DMS153 (cell line): Measurements from ENCODE around the gene REPIN1.
A peak's percentile ranks its signal among the peaks of the same experiment; 100 is the strongest.
"Not testable (repeated sequence)": the region's sequence is repeated elsewhere in the genome, so short reads cannot be mapped to it uniquely, and the experiment has no call there.

Experiments
- DNase-seq: peaks from one replicate; lab custom pipeline; 2025; lab: John Stamatoyannopoulos, UW

REPIN1 gene

DNA sequence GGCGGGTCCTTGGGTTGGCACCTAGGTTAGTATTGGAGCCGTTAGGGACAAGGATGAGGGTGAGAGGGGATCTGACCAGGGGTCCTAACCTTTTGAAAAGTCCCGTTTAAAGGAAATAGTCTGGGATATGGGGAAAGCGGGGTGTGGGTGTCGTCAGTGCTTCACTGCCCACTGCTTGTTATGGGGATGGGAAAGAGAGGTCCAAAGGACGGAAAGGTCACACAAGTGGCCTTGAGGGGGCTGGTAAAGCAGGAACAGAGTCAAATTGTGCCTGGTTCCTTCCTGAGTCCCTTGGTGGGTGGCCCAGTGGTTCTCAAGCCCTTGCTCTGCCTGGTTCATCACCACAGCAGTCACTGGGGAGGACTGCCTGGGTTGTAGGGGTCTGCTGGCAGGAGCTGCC lies 7.9 kb downstream of the REPIN1 start:
- no peak for DNase-seq

DNA sequence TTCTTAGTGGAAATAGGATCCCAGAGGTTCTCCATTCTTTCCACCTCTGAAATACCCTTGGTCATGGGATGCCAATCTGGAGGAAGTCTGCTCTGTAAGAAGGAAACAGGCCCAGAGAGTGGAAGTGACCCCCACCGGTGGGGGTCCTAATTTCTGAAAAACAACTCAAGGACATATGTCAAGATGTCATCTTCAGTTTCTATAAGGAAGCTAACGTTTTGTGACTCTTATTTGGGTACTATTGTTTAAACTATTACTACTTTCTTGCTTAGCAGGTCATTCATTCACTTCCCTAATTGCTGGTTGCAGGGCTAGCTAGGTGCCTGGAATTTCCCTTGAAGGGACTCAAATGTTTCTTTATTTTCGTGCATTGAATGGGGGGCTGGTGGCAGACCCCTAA lies 8.6 kb downstream of the REPIN1 start:
- DNase-seq: no peak

DNA sequence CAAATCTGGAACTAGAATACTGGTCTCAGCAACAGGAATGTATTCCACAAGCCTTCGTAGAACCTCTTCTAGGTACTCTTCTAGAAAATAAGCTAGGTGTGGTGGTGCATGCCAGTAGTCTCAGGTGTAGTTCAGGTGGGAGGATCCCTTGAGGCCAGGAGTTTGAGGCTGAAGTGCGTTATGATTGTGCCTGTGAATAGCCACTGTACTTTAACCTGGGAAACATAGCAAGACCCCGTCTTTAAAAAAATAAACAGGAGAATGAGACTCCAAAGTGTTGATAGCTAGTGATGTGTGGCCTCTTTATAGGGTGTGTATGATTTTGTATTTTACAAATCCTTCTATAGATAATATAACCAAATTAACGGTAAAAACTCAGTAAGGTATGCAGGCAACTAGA lies 9.0 kb downstream of the REPIN1 start:
- DNase-seq: no peak

DNA sequence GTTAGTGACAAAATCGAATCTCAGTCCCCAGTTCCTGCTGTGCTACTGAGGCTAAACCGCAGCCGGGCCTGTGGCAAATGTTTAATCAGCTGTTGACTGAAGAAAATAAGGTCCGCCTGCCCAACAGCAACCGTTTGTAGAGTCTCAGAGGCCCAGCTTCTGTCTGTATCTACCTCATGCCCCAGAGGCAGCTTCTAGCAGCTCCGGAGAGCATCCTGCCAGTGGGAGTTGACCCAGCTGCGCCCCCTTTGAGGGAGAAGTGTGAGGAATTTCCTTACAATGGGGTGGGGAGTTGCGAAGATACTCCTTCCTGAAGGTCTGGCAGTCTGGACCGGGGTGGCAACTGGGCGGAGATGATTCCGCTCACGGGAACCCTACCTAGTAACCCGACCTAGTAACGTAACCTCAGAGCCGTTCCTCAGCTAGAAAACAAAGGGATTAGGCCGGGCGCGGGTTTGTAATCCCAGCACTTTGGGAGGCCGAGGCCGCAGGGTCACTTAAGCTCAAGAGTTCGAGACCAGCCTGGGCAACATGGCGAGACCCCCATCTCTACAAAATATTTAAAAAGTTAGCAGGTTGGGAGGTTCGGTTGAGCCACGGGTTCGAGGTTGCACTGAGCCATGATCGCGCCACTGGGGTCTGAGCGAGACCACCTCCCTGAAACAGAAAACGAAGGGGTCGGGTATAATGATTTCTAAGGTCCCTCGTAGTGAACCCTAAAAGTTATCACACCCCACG lies 9.7 kb downstream of the REPIN1 start:
- DNase-seq: peak; percentile 80

DNA sequence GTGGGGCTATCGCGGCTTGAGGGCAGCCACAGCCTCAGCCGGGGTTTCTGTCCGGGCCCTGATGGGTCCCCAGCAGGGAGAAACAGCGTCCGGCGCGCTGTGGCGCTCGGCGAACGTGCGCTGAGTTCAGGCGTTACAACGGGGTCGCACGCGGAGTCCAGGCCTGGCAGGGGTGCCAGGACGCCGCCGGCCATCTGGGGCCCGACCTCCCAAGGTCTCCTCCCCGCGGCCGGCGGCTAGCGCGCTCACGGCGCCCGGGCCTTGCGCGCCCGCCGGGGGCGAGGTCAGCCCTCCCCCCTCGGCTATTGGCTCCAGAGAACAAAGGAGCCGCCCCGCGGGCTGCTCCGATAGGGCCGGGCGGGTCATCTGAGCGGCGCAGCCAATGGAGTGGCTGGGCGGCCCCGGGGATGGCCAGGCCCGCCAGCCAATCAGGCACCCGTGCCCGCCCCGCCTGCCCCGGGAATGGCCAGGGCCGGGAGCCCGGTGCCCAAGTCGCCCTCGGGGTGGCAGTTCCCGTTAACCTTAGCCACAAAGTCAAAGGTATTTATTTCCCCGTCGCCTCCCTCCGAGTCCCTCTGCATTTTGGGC lies 10.3 kb downstream of the REPIN1 start, which contains the start of gene ZNF775:
Gene ZNF775 (plus strand): TSS at position 478 of the 588 bp plus-strand sequence. CDS start 9,141 bp downstream, outside the sequence.
- DNase-seq: peak; percentile 93

GRCh38 chr7:150379441-150380379 lies 11.1 kb downstream of the REPIN1 start:
- DNase-seq: no peak

DNA sequence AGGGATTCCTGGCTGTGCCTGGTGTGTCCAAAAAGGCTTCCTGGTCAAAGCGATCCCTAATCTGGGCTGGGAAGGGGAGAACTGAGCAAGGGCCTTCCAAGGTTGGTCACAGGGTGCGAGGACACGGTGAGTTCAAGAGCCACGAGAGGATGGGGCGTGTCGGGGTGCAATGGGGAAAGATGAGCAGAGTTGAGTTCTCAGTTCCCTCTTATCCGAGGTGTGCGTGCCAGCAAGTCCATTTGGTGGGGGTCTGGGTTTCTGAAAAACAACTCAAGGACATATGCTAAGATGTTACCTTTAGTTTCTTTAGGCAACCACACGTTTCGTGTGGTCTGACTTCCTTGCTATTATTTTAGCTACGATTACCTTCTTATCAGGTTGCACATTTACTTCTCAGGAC lies 11.8 kb downstream of the REPIN1 start:
- DNase-seq: no peak

GRCh38 chr7:150381096-150381495 lies 12.5 kb downstream of the REPIN1 start:
- DNase-seq: no peak

GRCh38 chr7:150381785-150382122 lies 13.1 kb downstream of the REPIN1 start:
- DNase-seq: no peak

GRCh38 chr7:150382123-150382843 lies 13.7 kb downstream of the REPIN1 start:
- DNase-seq: no peak

GRCh38 chr7:150382844-150383225 lies 14.2 kb downstream of the REPIN1 start:
- DNase-seq: no peak

- DNase-seq: no peak
Observed at GRCh38 chr7:150383710-150384397, 15.2 kb downstream of the REPIN1 start.

- no peak for DNase-seq
Observed at GRCh38 chr7:150384406-150385301, 16.0 kb downstream of the REPIN1 start.

DNA sequence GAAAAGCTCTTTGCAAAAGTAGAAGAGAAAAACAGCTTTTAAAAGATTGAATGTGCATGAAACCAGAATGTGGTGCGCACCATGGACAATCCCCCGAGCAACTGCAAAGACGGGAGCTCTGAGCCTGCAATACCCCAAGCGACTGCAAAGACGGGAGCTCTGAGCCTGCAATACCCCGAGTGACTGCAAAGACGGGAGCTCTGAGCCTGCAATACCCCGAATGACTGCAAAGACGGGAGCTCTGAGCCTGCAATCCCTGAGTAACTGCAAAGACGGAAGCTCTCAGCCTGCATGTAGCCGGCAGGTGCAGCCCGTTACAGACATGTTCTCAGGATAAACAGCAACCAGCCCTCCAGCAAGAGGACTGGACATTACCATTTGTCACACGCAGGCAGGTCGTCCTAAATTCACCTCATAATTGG lies 16.7 kb downstream of the REPIN1 start:
- DNase-seq: no peak

DNA sequence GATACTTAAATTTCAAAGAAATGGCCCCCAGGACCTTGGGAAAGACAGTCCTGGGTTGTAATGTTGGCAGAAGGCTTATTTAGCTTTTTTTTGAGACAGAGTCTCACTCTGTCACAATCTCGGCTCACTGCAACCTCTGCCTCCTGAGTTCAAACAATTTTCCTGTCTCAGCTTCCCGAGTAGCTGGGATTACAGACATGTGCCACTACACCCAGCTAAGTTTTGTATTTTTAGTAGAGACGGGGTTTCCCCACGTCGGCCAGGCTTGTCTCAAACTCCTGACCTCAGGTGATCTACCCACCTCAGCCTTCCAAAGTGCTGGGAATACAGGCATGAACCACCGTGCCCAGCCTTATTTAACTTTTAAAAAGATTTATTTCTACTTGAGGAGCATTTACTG lies 17.3 kb downstream of the REPIN1 start:
- not testable (repeated sequence) for DNase-seq

DNA sequence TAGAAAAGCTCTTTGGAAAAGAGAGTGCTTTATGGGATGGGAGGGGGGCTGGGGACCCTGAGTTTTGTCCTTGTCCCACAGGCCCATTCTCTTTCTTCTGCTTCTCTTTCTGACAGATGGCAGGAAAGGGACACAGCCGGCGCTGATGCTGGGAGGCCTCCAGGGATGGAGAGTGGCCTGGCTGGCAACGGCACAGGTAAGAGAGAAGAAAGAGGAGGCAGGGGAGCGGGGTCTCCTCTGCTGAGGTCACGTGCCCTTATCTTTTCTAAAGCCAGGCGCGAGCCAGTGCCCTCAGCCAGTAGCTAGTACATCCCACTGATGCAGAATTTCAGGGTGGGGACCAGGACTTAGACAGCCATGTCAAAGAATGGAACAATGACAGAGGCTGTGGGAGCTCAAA lies 19.7 kb downstream of the REPIN1 start:
- no peak for DNase-seq

DNA sequence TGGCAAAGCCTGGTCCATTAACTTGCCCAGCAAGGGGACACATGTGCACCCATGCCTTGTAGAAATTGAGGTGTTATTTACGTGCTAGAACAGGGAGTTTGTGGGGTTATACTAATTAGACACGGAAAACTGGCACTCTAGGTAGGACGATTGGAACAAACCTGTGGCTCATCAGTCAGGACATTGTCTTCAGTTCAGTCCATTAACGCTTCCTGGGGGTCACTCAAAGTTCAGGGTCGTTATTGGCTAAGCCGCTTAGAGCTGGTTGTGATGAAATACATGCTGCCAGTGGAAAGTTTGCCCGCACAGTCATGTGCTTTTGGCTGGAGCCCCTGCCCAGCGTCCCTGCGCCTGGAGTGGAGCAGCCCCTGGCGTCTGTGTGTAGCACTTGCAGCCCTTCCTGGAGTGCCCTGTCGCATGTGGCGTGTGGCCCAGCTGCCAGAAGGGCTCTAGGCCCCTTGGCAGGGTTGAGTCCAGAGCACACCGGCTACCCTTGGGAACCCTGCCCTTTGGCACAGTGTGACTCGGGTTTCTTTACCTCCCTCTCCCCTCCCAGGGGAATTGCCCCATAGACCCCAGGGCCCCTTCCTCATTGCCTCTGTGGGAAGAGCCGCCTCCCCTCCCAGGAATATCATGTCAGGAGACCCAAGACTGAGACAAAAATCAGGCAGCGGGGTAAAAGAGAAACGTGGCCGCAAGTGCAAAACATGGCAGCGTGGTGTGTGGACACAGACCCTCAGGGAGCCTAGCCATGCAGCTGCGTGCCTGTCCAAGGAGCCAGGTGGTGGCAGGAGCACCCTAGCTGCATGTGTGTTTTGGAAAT lies 20.3 kb downstream of the REPIN1 start:
- no peak for DNase-seq

DNA sequence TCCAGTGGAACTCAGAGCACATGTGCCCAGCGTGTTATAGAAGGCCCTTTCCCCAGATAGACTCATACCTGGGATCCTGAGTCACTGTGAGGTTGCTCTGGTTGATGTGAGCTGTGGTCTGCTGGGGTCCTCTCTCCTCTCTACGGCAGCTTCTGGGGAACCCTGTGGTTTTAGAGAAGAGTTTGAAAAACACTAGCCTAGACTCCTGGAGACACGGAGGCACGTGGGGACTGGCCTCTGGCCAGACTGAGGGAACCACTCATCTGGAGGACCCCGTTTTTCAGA lies 20.9 kb downstream of the REPIN1 start:
- DNase-seq: no peak

DNA sequence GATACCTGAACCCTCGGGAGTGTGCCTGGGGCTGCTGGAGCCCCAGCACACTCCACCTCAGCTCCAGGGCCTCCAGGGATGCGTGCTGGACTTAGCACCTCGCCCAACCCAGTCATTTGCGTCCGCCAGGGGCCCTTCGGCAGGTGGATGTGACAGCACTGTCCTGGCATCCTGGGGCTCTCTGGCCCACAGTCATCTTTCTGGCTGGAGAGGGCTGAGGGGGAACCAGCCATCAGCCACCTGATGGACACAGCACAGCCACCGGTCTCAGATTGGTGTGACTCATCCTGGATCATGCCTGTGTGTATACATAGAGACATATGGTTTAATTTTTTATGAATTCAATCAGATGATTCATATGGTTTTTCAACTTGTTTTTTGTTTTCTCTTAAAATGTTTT lies 21.6 kb downstream of the REPIN1 start:
- DNase-seq: no peak

DNA sequence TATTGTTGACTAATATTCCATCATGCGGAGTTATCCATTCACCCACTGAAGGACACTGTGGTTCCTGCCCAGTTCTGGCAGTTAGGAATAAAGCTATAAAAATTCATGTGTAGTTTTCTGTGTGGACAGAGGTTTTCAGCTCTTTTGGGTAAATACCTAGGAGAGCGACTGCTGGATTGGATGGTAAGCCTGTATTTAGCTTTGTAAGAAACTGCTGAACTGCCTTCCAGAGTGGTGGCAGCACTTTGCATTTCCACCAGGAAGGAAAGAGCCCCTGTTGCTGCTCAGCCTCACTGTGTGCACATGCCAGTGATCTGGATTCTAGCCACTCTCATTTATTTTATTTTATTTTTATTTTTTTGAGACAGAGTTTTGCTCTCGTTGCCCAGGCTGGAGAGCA lies 24.7 kb downstream of the REPIN1 start:
- no peak for DNase-seq
